Choroid plexus epithelial cell (primary cell): ENCODE data around the gene CTNS.

Source experiments
- DNase-seq: peaks from one replicate; pipeline ENCODE4 v3.0.0-alpha.2; 2010; ENCODE audit warnings: low read depth
- H3K4me3 ChIP-seq: 2 replicates; pipeline ENCODE4 v1.5.1; 2011; ENCODE audit warnings: low read depth, mild to moderate bottlenecking, control low read depth, low read length, moderate library complexity
- CTCF ChIP-seq: conservative IDR thresholded peaks from 2 replicates; pipeline ENCODE4 v1.5.1; 2011; ENCODE audit warnings: low read depth, mild to moderate bottlenecking, control low read depth, inconsistent platforms, low read length, moderate library complexity

The CTNS gene

GRCh38 chr17:3594051-3594800 is 42.3 kb upstream of the CTNS start:
- peak; percentile 97 for DNase-seq
- H3K4me3 ChIP-seq: no peak overlapping the region
- TF ChIP-seq CTCF: no peak

GRCh38 chr17:3594976-3595375 is 41.6 kb upstream of the CTNS start:
- TF ChIP-seq CTCF: no peak

GRCh38 chr17:3596804-3597464 is 39.6 kb upstream of the CTNS start:
- no peak for DNase-seq
- H3K4me3 ChIP-seq: no peak overlapping the region
- TF ChIP-seq CTCF: no peak

More at GRCh38 chr17:3594976-3595375, 41.6 kb upstream of the CTNS start:
- peak; percentile 60 for DNase-seq
- H3K4me3 ChIP-seq: no peak overlapping the region

GRCh38 chr17:3598078-3598477 is 38.5 kb upstream of the CTNS start:
- H3K4me3 ChIP-seq: no peak overlapping the region
- no peak for DNase-seq
- no peak for TF ChIP-seq CTCF

- DNase-seq: no peak
- H3K4me3 ChIP-seq: no peak overlapping the region
- TF ChIP-seq CTCF: no peak
Measured at GRCh38 chr17:3600529-3601205, 35.9 kb upstream of the CTNS start.

- H3K4me3 ChIP-seq: no peak overlapping the region
- DNase-seq: peak; percentile 27
- TF ChIP-seq CTCF: peak; percentile 49
Measured at GRCh38 chr17:3602499-3602898, 34.1 kb upstream of the CTNS start.
